ENCODE data around the gene KCNJ12. TPM values are rescaled to one million over a fixed set of nuclear protein-coding genes. Genes with fewer than 3 reads are reported as not detected.

The KCNJ12 gene
- total RNA-seq, 1 experiment from 2014 or later, result 2.3 TPM

- Mint-ChIP-seq H3K4me3 (no peak overlapping the region), H3K27ac (no peak overlapping the region), H3K36me3 (no peaks in the 10 kb centered on the region), H3K27me3 (ENCODE audit: low read depth) (no peaks in the 10 kb centered on the region), H3K9me3 (peaks cover 5% of the 10 kb centered on the region), H3K4me1 (peaks cover 15% of the 10 kb centered on the region)
- TF ChIP-seq ZNF121 (CRISPR knock-in tag; IDR thresholded peaks at IDR 0.05) (no peak), IRF1 (CRISPR knock-in tag; IDR thresholded peaks at IDR 0.05) (no peak), E2F1 (CRISPR knock-in tag; IDR thresholded peaks at IDR 0.05) (no peak), STAT6 (CRISPR knock-in tag; conservative IDR thresholded peaks at IDR 0.05; ENCODE audit: low read depth) (no peak), NFATC4 (CRISPR knock-in tag; IDR thresholded peaks at IDR 0.05) (no peak), HMGXB4 (CRISPR knock-in tag; IDR thresholded peaks at IDR 0.05) (no peak), HMGA2 (CRISPR knock-in tag; IDR thresholded peaks at IDR 0.05) (no peak), E2F4 (CRISPR knock-in tag; IDR thresholded peaks at IDR 0.05; ENCODE audit: borderline replicate concordance, low read depth) (no peak), ATF3 (CRISPR knock-in tag; conservative IDR thresholded peaks at IDR 0.05) (no peak), ZNF425 (CRISPR knock-in tag; conservative IDR thresholded peaks at IDR 0.05) (no peak), OVOL2 (CRISPR knock-in tag; IDR thresholded peaks at IDR 0.05; ENCODE audit: borderline replicate concordance) (no peak), TP53 (CRISPR knock-in tag; IDR thresholded peaks at IDR 0.05) (no peak), TEAD1 (CRISPR knock-in tag; IDR thresholded peaks at IDR 0.05) (no peak), NFE2L1 (CRISPR knock-in tag; IDR thresholded peaks at IDR 0.05) (no peak), ZNF671 (CRISPR knock-in tag; IDR thresholded peaks at IDR 0.05) (no peak)
- ChIA-PET CTCF (interaction anchor here (1.3 to 2.0 kb wide), 2 partner anchors 19 to 231 kb away, joined by 4 to 5 read pairs; no protein-coding TSS in a partner anchor), POLR2A (interaction anchor here (0.6 kb wide), 1 partner anchor 14 kb away, joined by 5 read pairs; no protein-coding TSS in a partner anchor)
- ATAC-seq (no peak), DNase-seq (ENCODE audit: low spot score) (no peak)
Measured at GRCh38 chr17:21359483-21359840, 16.7 kb upstream of the KCNJ12 start.

- Mint-ChIP-seq H3K27ac (no peak overlapping the region), H3K4me1 (peaks cover 15% of the 10 kb centered on the region), H3K27me3 (ENCODE audit: low read depth) (no peaks in the 10 kb centered on the region), H3K4me3 (no peak overlapping the region), H3K9me3 (peaks cover 5% of the 10 kb centered on the region), H3K36me3 (no peaks in the 10 kb centered on the region)
- ATAC-seq (peak; percentile 18; the same call in 1 of the 2 replicates), DNase-seq (ENCODE audit: low spot score) (peak; percentile 32)
- POLR2A ChIA-PET, result interaction anchor here (0.6 kb wide), 1 partner anchor 14 kb away, joined by 5 read pairs; no protein-coding TSS in a partner anchor
- TF ChIP-seq ZNF423 (CRISPR knock-in tag; IDR thresholded peaks at IDR 0.05) (peak; percentile 60; the same call in 1 of the 2 replicates), MYBL2 (CRISPR knock-in tag; IDR thresholded peaks at IDR 0.05) (no peak)
- CTCF ChIA-PET, result interaction anchor here (1.3 kb wide), 1 partner anchor 18 kb away, joined by 4 read pairs; no protein-coding TSS in a partner anchor
Measured at GRCh38 chr17:21360048-21360447, 16.1 kb upstream of the KCNJ12 start.
